ENCODE results near the gene ZNF625. TPM values are rescaled to one million over a fixed set of nuclear protein-coding genes. Genes with fewer than 3 reads are reported as not detected.

The ZNF625 gene
- total RNA-seq, 1 donor from 2014 or later, result 26.7 TPM

GRCh38 chr19:12139885-12140544 is 16.5 kb downstream of the ZNF625 start, which contains the start of gene ZNF20:
Gene ZNF20, minus strand, starts transcription at chr19:12140350. Its CDS starts 168 bp downstream, at chr19:12140182.
- peak; percentile 95 for DNase-seq (ENCODE audit: low spot score)
- Mint-ChIP-seq H3K27me3 (ENCODE audit: unreplicated experiment) (peaks cover 7% of the 10 kb centered on the region), H3K36me3 (ENCODE audit: low read depth, unreplicated experiment) (peaks cover 46% of the 10 kb centered on the region), H3K4me1 (ENCODE audit: unreplicated experiment) (peaks cover 17% of the 10 kb centered on the region), H3K27ac (ENCODE audit: unreplicated experiment) (peak within 1 kb of the TSS; percentile 97), H3K9me3 (ENCODE audit: unreplicated experiment) (peaks cover 3% of the 10 kb centered on the region), H3K4me3 (ENCODE audit: unreplicated experiment) (peak within 1 kb of the TSS; percentile 93)
- TF ChIP-seq CTCF (IDR thresholded peaks at IDR 0.05; ENCODE audit: unreplicated experiment), result no peak

GRCh38 chr19:12139269-12139668 is 17.3 kb downstream of the ZNF625 start:
- H3K27ac Mint-ChIP-seq (ENCODE audit: unreplicated experiment), result peak overlapping the region; percentile 97
- TF ChIP-seq CTCF (IDR thresholded peaks at IDR 0.05; ENCODE audit: unreplicated experiment), result no peak
- H3K4me1 Mint-ChIP-seq (ENCODE audit: unreplicated experiment), result peaks cover 17% of the 10 kb centered on the region
- peaks cover 3% of the 10 kb centered on the region for H3K9me3 Mint-ChIP-seq (ENCODE audit: unreplicated experiment)
- H3K27me3 Mint-ChIP-seq (ENCODE audit: unreplicated experiment), result peaks cover 7% of the 10 kb centered on the region
- H3K4me3 Mint-ChIP-seq (ENCODE audit: unreplicated experiment), result peak overlapping the region; percentile 93
- no peak for DNase-seq (ENCODE audit: low spot score)
- H3K36me3 Mint-ChIP-seq (ENCODE audit: low read depth, unreplicated experiment), result peaks cover 51% of the 10 kb centered on the region

- peaks cover 63% of the 10 kb centered on the region for H3K36me3 Mint-ChIP-seq (ENCODE audit: low read depth, unreplicated experiment)
- DNase-seq (ENCODE audit: low spot score), result no peak
- peak overlapping the region; percentile 82 for H3K4me3 Mint-ChIP-seq (ENCODE audit: unreplicated experiment)
- H3K9me3 Mint-ChIP-seq (ENCODE audit: unreplicated experiment), result peaks cover 18% of the 10 kb centered on the region
- TF ChIP-seq CTCF (IDR thresholded peaks at IDR 0.05; ENCODE audit: unreplicated experiment), result no peak
- no peak overlapping the region for H3K27ac Mint-ChIP-seq (ENCODE audit: unreplicated experiment)
- H3K4me1 Mint-ChIP-seq (ENCODE audit: unreplicated experiment), result peaks cover 17% of the 10 kb centered on the region
- H3K27me3 Mint-ChIP-seq (ENCODE audit: unreplicated experiment), result peaks cover 13% of the 10 kb centered on the region
These were observed 19.2 kb downstream of the ZNF625 start for GRCh38 chr19:12137221-12137940.

- H3K9me3 Mint-ChIP-seq (ENCODE audit: unreplicated experiment), result peaks cover 30% of the 10 kb centered on the region
- TF ChIP-seq CTCF (IDR thresholded peaks at IDR 0.05; ENCODE audit: unreplicated experiment), result no peak
- H3K4me3 Mint-ChIP-seq (ENCODE audit: unreplicated experiment), result peak overlapping the region; percentile 83
- no peak overlapping the region for H3K27ac Mint-ChIP-seq (ENCODE audit: unreplicated experiment)
- H3K36me3 Mint-ChIP-seq (ENCODE audit: low read depth, unreplicated experiment), result peaks cover 75% of the 10 kb centered on the region
- DNase-seq (ENCODE audit: low spot score), result no peak
- H3K4me1 Mint-ChIP-seq (ENCODE audit: unreplicated experiment), result no peaks in the 10 kb centered on the region
- peaks cover 10% of the 10 kb centered on the region for H3K27me3 Mint-ChIP-seq (ENCODE audit: unreplicated experiment)
These were observed 23.5 kb downstream of the ZNF625 start for GRCh38 chr19:12133069-12133468.

GRCh38 chr19:12126707-12127106 is 29.8 kb downstream of the ZNF625 start:
- no peak for DNase-seq (ENCODE audit: low spot score)
- peak; percentile 43 for TF ChIP-seq CTCF (IDR thresholded peaks at IDR 0.05; ENCODE audit: unreplicated experiment)
- Mint-ChIP-seq H3K4me3 (ENCODE audit: unreplicated experiment) (no peak overlapping the region), H3K36me3 (ENCODE audit: low read depth, unreplicated experiment) (peaks cover 24% of the 10 kb centered on the region), H3K9me3 (ENCODE audit: unreplicated experiment) (peaks cover 29% of the 10 kb centered on the region), H3K27me3 (ENCODE audit: unreplicated experiment) (peaks cover 5% of the 10 kb centered on the region), H3K4me1 (ENCODE audit: unreplicated experiment) (no peaks in the 10 kb centered on the region), H3K27ac (ENCODE audit: unreplicated experiment) (no peak overlapping the region)
